Endothelial cell of umbilical vein (primary cell): ENCODE results near the gene FAM186B. TPM values are rescaled to one million over a fixed set of nuclear protein-coding genes. Genes with fewer than 3 reads are reported as not detected.

Experiments
- BruUV-seq: library from RNA; stranded (reverse); fragments of 400-500 nt; replicated peaks from 2 replicates; lab custom pipeline; 2021; lab: Mats Ljungman, UMichigan
- CTCF ChIA-PET: fragments of 300-600, 350-600 bp; sonication (Branson Sonifier 250); formaldehyde crosslinking; loops from one replicate; lab custom pipeline; 2021; ENCODE audit warnings: antibody characterized with exemption, inconsistent platforms; lab: Charles Lee
- POLR2A ChIA-PET: fragments of 300-600, 350-600 bp; sonication (Branson Sonifier 250); formaldehyde crosslinking; loops from one replicate; lab custom pipeline; 2021; ENCODE audit warnings: antibody characterized with exemption, inconsistent platforms; lab: Charles Lee
- DNase-seq: peaks from one replicate; pipeline ENCODE4 v3.0.0-alpha.2; 2011; ENCODE audit warnings: low read depth, low spot score
- FAIRE-seq: peaks from 2 replicates; lab custom pipeline; 2011; peaks lifted over from hg19 to GRCh38; lab: Jason Lieb, UNC
- H2AFZ ChIP-seq: 2 replicates; pipeline ENCODE4 v1.6.0; 2012; ENCODE audit warnings: low read depth, low read length, control low read depth, inconsistent platforms
- H3K27ac ChIP-seq: 2 replicates; pipeline ENCODE4 v1.5.1; 2011; ENCODE audit warnings: low read depth, mild to moderate bottlenecking, control low read depth, low read length, moderate library complexity; ENCODE audit not compliant: insufficient read depth
- H3K27me3 ChIP-seq, 2 experiments: 2 replicates each; pipeline versions ENCODE4 v1.6.0 to v1.6.1; 2011; ENCODE audit warnings: low read length in 2 of 2, mixed read lengths in 1 of 2; ENCODE audit not compliant: control insufficient read depth in 2 of 2, insufficient read depth in 2 of 2
- H3K36me3 ChIP-seq, 2 experiments: 2 replicates in 1 of 2; 3 replicates in 1 of 2; pipeline ENCODE4 v1.5.1; 2011; ENCODE audit warnings: low read length in 2 of 2, mild to moderate bottlenecking in 1 of 2, moderate library complexity in 1 of 2; ENCODE audit not compliant: control insufficient read depth in 2 of 2, insufficient read depth in 2 of 2; ENCODE audit errors: extremely low read depth in 1 of 2
- H3K4me1 ChIP-seq: 3 replicates; pipeline ENCODE4 v1.5.1; 2011; ENCODE audit warnings: mild to moderate bottlenecking, low read length; ENCODE audit not compliant: control insufficient read depth, insufficient read depth; ENCODE audit errors: extremely low read depth
- H3K4me2 ChIP-seq: 2 replicates; pipeline ENCODE4 v1.6.1; 2011; ENCODE audit warnings: low read length, control low read depth, mixed read lengths; ENCODE audit not compliant: insufficient read depth
- H3K4me3 ChIP-seq, 3 experiments: fragments of 200-600 bp in 1 of 3; sonication (generic), shearing (Covaris generic) in 1 of 3; replicated peaks in 1 of 3; 2 replicates each; pipeline ENCODE4 v1.5.1; 2011 to 2016; ENCODE audit warnings: control low read depth in 3 of 3, low read length in 3 of 3, mild to moderate bottlenecking in 2 of 3, inconsistent platforms in 1 of 3, low read depth in 1 of 3, moderate library complexity in 1 of 3; ENCODE audit not compliant: insufficient read depth in 1 of 3
- H3K79me2 ChIP-seq: 2 replicates; pipeline ENCODE4 v1.6.0; 2012; ENCODE audit warnings: low read length, inconsistent platforms; ENCODE audit not compliant: control insufficient read depth, insufficient read depth
- H3K9ac ChIP-seq: replicated peaks from 2 replicates; pipeline ENCODE3; 2011; ENCODE audit warnings: low read length, control low read depth; ENCODE audit not compliant: insufficient read depth; ENCODE audit errors: extremely low read depth
- H3K9me1 ChIP-seq: replicated peaks from 3 replicates; pipeline ENCODE4 v1.6.0; 2011; ENCODE audit warnings: mild to moderate bottlenecking, low read length; ENCODE audit not compliant: control insufficient read depth, insufficient read depth; ENCODE audit errors: extremely low read depth
- H3K9me3 ChIP-seq: replicated peaks from 2 replicates; pipeline ENCODE4 v1.5.1; 2012; ENCODE audit warnings: low read length, inconsistent platforms; ENCODE audit not compliant: control insufficient read depth, insufficient read depth
- H4K20me1 ChIP-seq: replicated peaks from 2 replicates; pipeline ENCODE3; 2011; ENCODE audit warnings: mild to moderate bottlenecking, low read length; ENCODE audit not compliant: control insufficient read depth, insufficient read depth; ENCODE audit errors: extremely low read depth
- CTCF ChIP-seq, 2 donors: IDR thresholded peaks; 1 replicate in 1 of 2; 2 replicates in 1 of 2; pipeline ENCODE4 v1.5.1; 2011; ENCODE audit warnings: low read length in 2 of 2, mild to moderate bottlenecking in 2 of 2, moderate library complexity in 2 of 2, control low read depth in 1 of 2, inconsistent platforms in 1 of 2, low read depth in 1 of 2; ENCODE audit not compliant: insufficient read depth in 1 of 2; ENCODE audit errors: extremely low read depth in 1 of 2
- EZH2 ChIP-seq: IDR thresholded peaks from 2 replicates; pipeline ENCODE4 v1.6.1; 2012; ENCODE audit warnings: borderline replicate concordance, low read depth, mild to moderate bottlenecking, moderate library complexity, low read length, inconsistent platforms; ENCODE audit not compliant: severe bottlenecking
- FOS ChIP-seq: IDR thresholded peaks from 2 replicates; pipeline ENCODE4 v1.6.1; 2011; ENCODE audit warnings: mild to moderate bottlenecking, low read length, moderate library complexity, borderline replicate concordance; ENCODE audit not compliant: insufficient read depth
- GATA2 ChIP-seq: IDR thresholded peaks from 2 replicates; pipeline ENCODE4 v1.7.0; 2011; ENCODE audit warnings: low read depth, mild to moderate bottlenecking, moderate library complexity, mixed read lengths, low read length; ENCODE audit not compliant: insufficient read length, insufficient read depth
- JUN ChIP-seq: IDR thresholded peaks from 2 replicates; pipeline ENCODE4 v1.6.1; 2011; ENCODE audit warnings: borderline replicate concordance, low read depth; ENCODE audit not compliant: insufficient read length, insufficient read depth
- MAX ChIP-seq: IDR thresholded peaks from 2 replicates; pipeline ENCODE4 v1.6.1; 2011; ENCODE audit not compliant: insufficient read depth, insufficient read length
- MYC ChIP-seq: IDR thresholded peaks from one replicate; pipeline ENCODE4 v1.6.1; 2011; ENCODE audit warnings: mild to moderate bottlenecking, low read depth, low read length
- POLR2A ChIP-seq: IDR thresholded peaks from 2 replicates; pipeline ENCODE4 v1.6.1; 2012; ENCODE audit warnings: low read depth, mild to moderate bottlenecking, control low read depth, low read length
- POLR2AphosphoS5 ChIP-seq: IDR thresholded peaks from 2 replicates; pipeline ENCODE4 v1.6.1; 2012; ENCODE audit warnings: low read depth, mild to moderate bottlenecking, control low read depth, low read length, moderate library complexity; ENCODE audit not compliant: insufficient read depth
- dilution Hi-C: fragments of 300-500 bp; cut with MboI; formaldehyde crosslinking; loops from one replicate; pipeline ENCODE4 v1.15.0; 2019; ENCODE audit warnings: low sequenced_read_pairs; ENCODE audit not compliant: extremely low pct_ligation_motif_present
- intact Hi-C: fragments of 100-400 bp; cut with micrococcal nuclease; formaldehyde crosslinking; loops from one replicate; pipeline ENCODE4 v1.10.0; 2022
- polyA plus RNA-seq, 4 experiments: library from polyadenylated mRNA; depleted of rRNA in 3 of 4; stranded (reverse) in 3 of 4; unstranded in 1 of 4; fragments of >200 nt; gene quantifications; 2 replicates each; pipeline versions ENCODE4 v1.2.1 to v1.2.3, GENCODE V29; 2011 to 2012; ENCODE audit warnings: missing spikeins in 1 of 4
- total RNA-seq: library from RNA; stranded (reverse); gene quantifications from 2 replicates; pipeline ENCODE4 v1.2.3, GENCODE V29; 2021

Gene FAM186B
- total and polyA plus RNA-seq, 2 donors (not counting 3 experiments of a cell fraction or from before 2014, with no cell fraction given), result 0.10 to 0.33 TPM

GRCh38 chr12:49582850-49583249, 22.6 kb downstream of the FAM186B start:
- intact Hi-C loops (no loop called here), dilution Hi-C loops (no loop called here)
- POLR2A ChIA-PET, result no interaction called here
- H3K4me2 ChIP-seq, result no peak overlapping the region
- H3K27ac ChIP-seq, result no peak overlapping the region
- H3K9me1 ChIP-seq, result no peaks in the 10 kb centered on the region
- no peak overlapping the region for H3K4me3 ChIP-seq
- no peaks in the 10 kb centered on the region for H3K9me3 ChIP-seq
- no peaks in the 10 kb centered on the region for H4K20me1 ChIP-seq
- H3K27me3 ChIP-seq, result no peaks in the 10 kb centered on the region
- CTCF ChIA-PET, result interaction anchor here (1.3 to 7.1 kb wide), 5 partner anchors 30 to 250 kb away, joined by 4 to 181 read pairs (median 44); partner anchors contain the start of gene DNAJC22
- no TSS peak for BruUV-seq
- H3K9ac ChIP-seq, result no peak overlapping the region
- TF ChIP-seq EZH2 (no peak), MAX (no peak), JUN (no peak), MYC (no peak), GATA2 (no peak), POLR2AphosphoS5 (no peak), POLR2A (no peak), CTCF (IDR thresholded peaks at IDR 0.05; ENCODE audit: extremely low read depth in 1 of 2, insufficient read depth in 1 of 2, low read depth in 1 of 2, low read length in 2 of 2) (no peak), FOS (no peak)
- no peaks in the 10 kb centered on the region for H3K36me3 ChIP-seq
- DNase-seq (no peak), FAIRE-seq (no peak)
- H3K4me1 ChIP-seq, result no peaks in the 10 kb centered on the region
- no peak overlapping the region for H2AFZ ChIP-seq
- H3K79me2 ChIP-seq, result no peaks in the 10 kb centered on the region
